HG02884 (cell line): ENCODE measurements around the gene ABCA12.
"Not testable (repeated sequence)": the region's sequence is repeated elsewhere in the genome, so short reads cannot be mapped to it uniquely, and the experiment has no call there.

Source experiments
- ATAC-seq: cut with Tn5 transposase; IDR thresholded peaks from one replicate; pipeline ENCODE4 v1.9.1; 2021; ENCODE audit warnings: mild to moderate bottlenecking, moderate library complexity; ENCODE audit not compliant: unreplicated experiment

Gene ABCA12

GRCh38 chr2:215138479-215138878, at the start of gene ABCA12:
Gene ABCA12 (minus strand): TSS chr2:215138626. CDS start chr2:215138208, 418 bp downstream.
- no peak for ATAC-seq

GRCh38 chr2:215188078-215188477, 49.7 kb upstream of the ABCA12 start:
- ATAC-seq: no peak

GRCh38 chr2:215186021-215186420, 47.6 kb upstream of the ABCA12 start:
- ATAC-seq: no peak

- no peak for ATAC-seq
Observed at GRCh38 chr2:215178121-215178520, 39.7 kb upstream of the ABCA12 start.

- no peak for ATAC-seq
Observed at GRCh38 chr2:215171796-215172195, 33.4 kb upstream of the ABCA12 start.

- ATAC-seq: peak; percentile 66
Observed at GRCh38 chr2:215171151-215171550, 32.7 kb upstream of the ABCA12 start.

- ATAC-seq: not testable (repeated sequence)
Observed at GRCh38 chr2:215166505-215166904, 28.1 kb upstream of the ABCA12 start.

GRCh38 chr2:215163319-215163718, 24.9 kb upstream of the ABCA12 start:
- not testable (repeated sequence) for ATAC-seq

GRCh38 chr2:215161301-215161829, 22.9 kb upstream of the ABCA12 start:
- ATAC-seq: no peak

GRCh38 chr2:215160081-215160480, 21.7 kb upstream of the ABCA12 start:
- ATAC-seq: no peak

GRCh38 chr2:215156453-215156852, 18.0 kb upstream of the ABCA12 start:
- no peak for ATAC-seq

- ATAC-seq: no peak
Observed at GRCh38 chr2:215149894-215150293, 11.5 kb upstream of the ABCA12 start.

- ATAC-seq: no peak
Observed at GRCh38 chr2:215149486-215149885, 11.1 kb upstream of the ABCA12 start.

- ATAC-seq: no peak
Observed at GRCh38 chr2:215149060-215149459, 10.6 kb upstream of the ABCA12 start.

- ATAC-seq: no peak
Observed at GRCh38 chr2:215145611-215146010, 7.2 kb upstream of the ABCA12 start.

- no peak for ATAC-seq
Observed at GRCh38 chr2:215144106-215144875, 5.9 kb upstream of the ABCA12 start.

GRCh38 chr2:215143458-215143857, 5.0 kb upstream of the ABCA12 start:
- no peak for ATAC-seq

GRCh38 chr2:215141706-215142105, 3.3 kb upstream of the ABCA12 start:
- no peak for ATAC-seq

- no peak for ATAC-seq
Observed at GRCh38 chr2:215140166-215140707, 1.8 kb upstream of the ABCA12 start.

- no peak for ATAC-seq
Observed at GRCh38 chr2:215137741-215138340, 585 bp downstream of the ABCA12 start.

- no peak for ATAC-seq
Observed at GRCh38 chr2:215137329-215137686, 1.1 kb downstream of the ABCA12 start.
